Measurements from ENCODE around the gene DBX2. TPM values are rescaled to one million over a fixed set of nuclear protein-coding genes. Genes with fewer than 3 reads are reported as not detected.

DBX2 gene
- total and polyA plus RNA-seq, 2 of the 4 experiments (the other 2 are of a cell fraction): not detected

DNA sequence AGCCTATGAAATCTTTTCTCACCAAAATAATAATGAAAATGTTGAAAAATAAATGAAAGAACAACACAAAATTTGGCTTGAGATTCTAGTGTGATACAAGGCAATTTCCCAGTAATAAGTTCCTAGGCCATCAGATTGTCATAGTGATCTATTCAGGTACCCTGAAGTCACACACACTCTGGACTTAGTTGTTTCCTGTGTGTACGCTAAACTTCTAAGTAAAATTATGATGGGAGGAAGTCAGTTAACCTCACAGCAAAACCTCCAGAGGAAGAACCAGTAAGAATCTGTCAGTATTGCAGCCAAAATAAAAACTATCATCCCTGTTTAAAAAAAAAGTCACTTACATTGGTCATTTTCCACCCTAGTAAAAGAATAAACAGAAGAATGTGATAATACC is 81.9 kb downstream of the DBX2 start:
- TF ChIP-seq RFX5 (IDR thresholded peaks at IDR 0.05; ENCODE audit: low read depth, low read length): no peak
- TF ChIP-seq MAFK (IDR thresholded peaks at IDR 0.05; ENCODE audit: low read depth, low read length): no peak
- TF ChIP-seq NFE2L2 (IDR thresholded peaks at IDR 0.05; ENCODE audit: low read depth, low read length): no peak
- TF ChIP-seq RCOR1 (IDR thresholded peaks at IDR 0.05; ENCODE audit: insufficient replicate concordance, low read length): no peak
- TF ChIP-seq, protein P1, sequence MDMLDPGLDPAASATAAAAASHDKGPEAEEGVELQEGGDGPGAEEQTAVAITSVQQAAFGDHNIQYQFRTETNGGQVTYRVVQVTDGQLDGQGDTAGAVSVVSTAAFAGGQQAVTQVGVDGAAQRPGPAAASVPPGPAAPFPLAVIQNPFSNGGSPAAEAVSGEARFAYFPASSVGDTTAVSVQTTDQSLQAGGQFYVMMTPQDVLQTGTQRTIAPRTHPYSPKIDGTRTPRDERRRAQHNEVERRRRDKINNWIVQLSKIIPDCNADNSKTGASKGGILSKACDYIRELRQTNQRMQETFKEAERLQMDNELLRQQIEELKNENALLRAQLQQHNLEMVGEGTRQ (IDR thresholded peaks at IDR 0.05; ENCODE audit: low read depth, low read length): no peak
- TF ChIP-seq BHLHE40 (IDR thresholded peaks at IDR 0.05; ENCODE audit: low read depth, low read length): no peak
- TF ChIP-seq, protein P2, sequence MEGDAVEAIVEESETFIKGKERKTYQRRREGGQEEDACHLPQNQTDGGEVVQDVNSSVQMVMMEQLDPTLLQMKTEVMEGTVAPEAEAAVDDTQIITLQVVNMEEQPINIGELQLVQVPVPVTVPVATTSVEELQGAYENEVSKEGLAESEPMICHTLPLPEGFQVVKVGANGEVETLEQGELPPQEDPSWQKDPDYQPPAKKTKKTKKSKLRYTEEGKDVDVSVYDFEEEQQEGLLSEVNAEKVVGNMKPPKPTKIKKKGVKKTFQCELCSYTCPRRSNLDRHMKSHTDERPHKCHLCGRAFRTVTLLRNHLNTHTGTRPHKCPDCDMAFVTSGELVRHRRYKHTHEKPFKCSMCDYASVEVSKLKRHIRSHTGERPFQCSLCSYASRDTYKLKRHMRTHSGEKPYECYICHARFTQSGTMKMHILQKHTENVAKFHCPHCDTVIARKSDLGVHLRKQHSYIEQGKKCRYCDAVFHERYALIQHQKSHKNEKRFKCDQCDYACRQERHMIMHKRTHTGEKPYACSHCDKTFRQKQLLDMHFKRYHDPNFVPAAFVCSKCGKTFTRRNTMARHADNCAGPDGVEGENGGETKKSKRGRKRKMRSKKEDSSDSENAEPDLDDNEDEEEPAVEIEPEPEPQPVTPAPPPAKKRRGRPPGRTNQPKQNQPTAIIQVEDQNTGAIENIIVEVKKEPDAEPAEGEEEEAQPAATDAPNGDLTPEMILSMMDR (conservative IDR thresholded peaks at IDR 0.05; ENCODE audit: low read depth, low read length): no peak
- no peak for TF ChIP-seq CEBPB (IDR thresholded peaks at IDR 0.05; ENCODE audit: low read depth, low read length)
- H3K9me3 ChIP-seq (ENCODE audit: control insufficient read depth, insufficient read depth, low read length): no peaks in the 10 kb centered on the region
- dilution Hi-C loops (cut with HindIII; ENCODE audit: low sequenced_read_pairs, unreplicated experiment) (no loop called here), intact Hi-C loops (cut with micrococcal nuclease) (no loop called here), in situ Hi-C loops (cut with MboI; ENCODE audit: low sequenced_read_pairs) (no loop called here)
- no peaks in the 10 kb centered on the region for H3K36me3 ChIP-seq (ENCODE audit: control insufficient read depth, insufficient read depth, low read length)
- no peaks in the 10 kb centered on the region for H3K9me1 ChIP-seq (ENCODE audit: insufficient read depth, low read length)
- no peak overlapping the region for H2AFZ ChIP-seq (replicated peaks; ENCODE audit: low read length, poor library complexity)
- H3K27me3 ChIP-seq (ENCODE audit: control insufficient read depth, insufficient read depth, low read length): no peaks in the 10 kb centered on the region
- H3K79me1 ChIP-seq (ENCODE audit: low read depth in 1 of 2, low read length in 2 of 2): no peaks in the 10 kb centered on the region
- H4K8ac ChIP-seq (ENCODE audit: low read depth in 2 of 2, low read length in 2 of 2): no peak overlapping the region
- no peak overlapping the region for H2BK20ac ChIP-seq (ENCODE audit: low read depth, low read length)
- H3K4me3 ChIP-seq (ENCODE audit: insufficient read depth, low read depth, low read length): no peak overlapping the region
- H2BK120ac ChIP-seq (ENCODE audit: low read depth, low read length): no peak overlapping the region
- no CpG with 5 or more reads among the region's 1 CpG for WGBS, 2 experiments (ENCODE audit: extremely low coverage in 2 of 2, insufficient read length in 1 of 2)
- H4K91ac ChIP-seq (ENCODE audit: insufficient read depth, low read depth, low read length): no peak overlapping the region
- ATAC-seq (ENCODE audit: low read depth) (no peak), DNase-seq (no peak)
- no peak overlapping the region for H3K23ac ChIP-seq (ENCODE audit: low read depth, low read length)
- no peak overlapping the region for H2BK15ac ChIP-seq (ENCODE audit: low read depth, low read length)
- ChIA-PET CTCF (no interaction called here), POLR2A (ENCODE audit: unreplicated experiment) (no interaction called here)
- no peak overlapping the region for H3K27ac ChIP-seq (ENCODE audit: insufficient read depth, low read length)
- no peaks in the 10 kb centered on the region for H3K4me1 ChIP-seq (ENCODE audit: control insufficient read depth, insufficient read depth, low read length)
- no peaks in the 10 kb centered on the region for H4K20me1 ChIP-seq (ENCODE audit: insufficient read depth, low read length)
- no peak overlapping the region for H4K5ac ChIP-seq (ENCODE audit: low read depth, low read length)
- H3K56ac ChIP-seq (ENCODE audit: extremely low read depth, insufficient read depth, low read length): no peak overlapping the region
- H3K4ac ChIP-seq (ENCODE audit: low read depth, low read length): no peak overlapping the region
- no peak overlapping the region for H3K4me2 ChIP-seq (ENCODE audit: low read depth, low read length)
- no peak overlapping the region for H3K9ac ChIP-seq (ENCODE audit: low read depth, low read length)
- no peak overlapping the region for H2AK9ac ChIP-seq (replicated peaks; ENCODE audit: low read depth, low read length, poor library complexity)
- no peak overlapping the region for H3K14ac ChIP-seq (replicated peaks; ENCODE audit: low read depth, low read length)
- BruUV-seq (replicated peaks): no TSS peak
- H2AK5ac ChIP-seq (ENCODE audit: low read depth, low read length): no peak overlapping the region
- no peak overlapping the region for H3K18ac ChIP-seq (ENCODE audit: low read depth, low read length)
- H2BK5ac ChIP-seq (ENCODE audit: low read depth, low read length, poor library complexity, severe bottlenecking): no peak overlapping the region

Other genes starting within 250 kb of the DBX2 start
- gene NELL2, start 174.8 kb downstream of the DBX2 start, total RNA-seq (2012; rRNA removed): 0.18 and 0.28 TPM in 2 replicates
- 0.17 and 0.26 TPM in 2 replicates for gene NELL2, start 174.8 kb downstream of the DBX2 start, polyA plus RNA-seq (2012; rRNA removed)
- gene ANO6, start 165.0 kb upstream of the DBX2 start, total RNA-seq (2012; rRNA removed): 41.0 and 46.7 TPM in 2 replicates
- 18.1 and 21.6 TPM in 2 replicates for gene ANO6, start 165.0 kb upstream of the DBX2 start, polyA plus RNA-seq (2012; rRNA removed)

All from IMR-90 (cell line).